GM18505 (cell line): Measurements from ENCODE around the gene KCNH2.

ENCODE experiments used
- ATAC-seq: cut with Tn5 transposase; IDR thresholded peaks from one replicate; pipeline ENCODE4 v1.9.1; 2021; ENCODE audit not compliant: unreplicated experiment
- POLR2A ChIP-seq: IDR thresholded peaks from 4 replicates; pipeline ENCODE4 v1.6.1; 2011; ENCODE audit warnings: borderline replicate concordance; ENCODE audit not compliant: insufficient read depth, insufficient read length; ENCODE audit errors: extremely low read depth

Gene KCNH2

DNA sequence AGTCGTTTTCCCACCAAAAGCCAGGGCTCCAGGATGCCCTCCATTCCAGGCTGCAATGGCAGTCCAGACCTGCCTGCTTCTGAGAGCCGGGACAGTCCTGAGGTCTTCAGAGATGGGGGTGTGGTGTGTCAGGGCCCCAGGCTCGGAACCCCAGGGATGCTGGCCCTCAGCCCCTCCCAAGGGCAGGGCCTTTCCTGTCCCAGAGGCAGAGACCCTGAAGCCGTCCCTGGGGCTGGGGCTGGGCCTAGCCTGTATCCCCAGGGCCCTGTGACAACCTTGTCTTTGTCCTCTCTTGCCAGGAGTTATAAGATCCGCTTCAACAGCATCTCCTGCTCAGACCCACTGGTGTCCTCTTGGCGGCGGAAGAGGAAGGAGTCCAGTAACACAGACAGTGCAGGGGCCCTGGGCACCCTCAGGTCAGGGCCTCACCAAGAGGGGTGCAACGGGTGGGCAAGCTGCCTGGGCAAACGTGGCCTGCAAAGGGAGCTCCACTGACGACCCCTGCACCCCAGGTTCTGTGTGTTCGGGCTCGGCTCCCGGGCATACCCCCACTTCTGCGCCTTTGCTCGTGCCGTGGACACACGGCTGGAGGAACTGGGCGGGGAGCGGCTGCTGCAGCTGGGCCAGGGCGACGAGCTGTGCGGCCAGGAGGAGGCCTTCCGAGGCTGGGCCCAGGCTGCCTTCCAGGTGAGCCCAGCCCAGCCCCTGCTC lies 28.6 kb upstream of the KCNH2 start:
- TF ChIP-seq POLR2A, result no peak
- ATAC-seq, result no peak

DNA sequence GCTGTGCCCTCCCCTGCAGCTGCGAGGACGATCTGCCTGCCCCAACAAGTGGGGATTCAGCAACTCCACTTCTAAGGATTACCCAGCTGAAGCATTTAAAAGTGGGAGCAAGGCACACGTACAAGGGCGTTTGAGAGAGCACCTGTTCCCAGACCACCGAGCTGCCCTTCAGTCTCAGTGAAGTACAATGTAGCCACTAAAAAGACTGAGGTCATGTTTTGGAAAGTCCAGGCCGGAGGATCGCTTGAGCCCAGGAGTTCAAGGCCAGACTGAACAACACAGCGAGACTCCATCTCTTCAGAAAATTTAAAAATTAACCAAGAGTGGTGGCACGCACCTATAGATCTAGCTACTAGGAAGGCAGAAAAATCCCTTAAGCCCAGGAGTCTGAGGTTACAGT lies 27.4 kb upstream of the KCNH2 start:
- ATAC-seq, result no peak
- TF ChIP-seq POLR2A, result no peak

DNA sequence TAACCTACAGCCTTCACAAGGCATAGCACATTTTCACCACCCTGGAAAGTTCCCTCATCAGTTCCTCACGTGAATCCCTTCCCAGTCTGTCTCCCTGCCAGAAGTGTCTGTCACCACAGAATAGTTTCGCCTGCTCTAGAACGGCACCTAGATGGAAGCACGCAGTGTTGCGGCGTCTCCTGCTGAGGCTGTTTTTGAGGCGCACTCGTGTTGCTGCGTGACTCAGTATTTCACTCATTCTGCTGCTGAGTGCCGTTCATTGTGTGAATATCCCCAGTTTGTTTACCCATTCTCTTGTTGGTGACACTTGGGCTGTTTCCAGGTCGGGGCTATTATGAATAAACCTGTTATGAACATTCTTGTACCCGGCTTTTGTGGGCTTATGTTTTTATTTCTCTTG lies 25.5 kb upstream of the KCNH2 start:
- TF ChIP-seq POLR2A, result no peak
- ATAC-seq, result no peak

DNA sequence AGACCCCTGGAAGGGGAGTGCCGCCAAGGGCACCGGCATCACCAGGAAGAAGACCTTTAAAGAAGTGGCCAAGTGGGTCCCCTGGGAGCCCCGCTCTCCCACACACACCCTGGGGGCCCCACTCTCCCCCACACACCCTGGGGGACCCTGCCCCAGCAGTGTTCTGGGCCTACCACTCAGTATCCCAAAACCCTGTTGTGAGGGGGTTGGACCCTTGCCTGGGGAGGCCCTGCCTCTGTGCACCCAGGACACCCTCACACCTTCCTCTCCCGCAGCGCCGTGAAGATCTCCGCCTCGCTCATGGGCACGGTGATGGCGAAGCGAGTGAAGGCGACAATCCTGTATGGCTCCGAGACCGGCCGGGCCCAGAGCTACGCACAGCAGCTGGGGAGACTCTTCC lies 23.4 kb upstream of the KCNH2 start:
- no peak for TF ChIP-seq POLR2A
- ATAC-seq, result no peak

DNA sequence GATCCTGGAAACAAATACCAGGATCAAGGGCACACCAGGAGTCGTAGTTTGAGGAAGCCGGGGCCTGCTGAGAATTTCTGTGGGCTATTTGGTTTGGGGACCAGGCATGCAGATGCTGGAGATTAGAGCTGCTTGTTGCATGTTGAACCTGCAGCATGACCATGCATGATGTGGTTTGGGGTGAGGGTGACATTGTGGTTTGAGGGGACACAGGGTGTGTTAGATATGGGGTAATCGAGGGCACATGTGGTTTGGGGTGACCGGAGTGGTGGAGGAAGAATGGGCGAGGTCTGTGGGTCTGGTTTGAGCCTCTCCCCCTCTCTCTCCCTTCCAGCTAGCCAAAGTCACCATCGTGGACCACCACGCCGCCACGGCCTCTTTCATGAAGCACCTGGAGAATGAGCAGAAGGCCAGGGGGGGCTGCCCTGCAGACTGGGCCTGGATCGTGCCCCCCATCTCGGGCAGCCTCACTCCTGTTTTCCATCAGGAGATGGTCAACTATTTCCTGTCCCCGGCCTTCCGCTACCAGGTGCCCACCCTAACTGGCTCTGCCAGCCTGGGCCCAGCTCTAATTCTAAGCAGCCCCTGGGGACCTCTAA lies 22.9 kb upstream of the KCNH2 start:
- ATAC-seq, result no peak
- no peak for TF ChIP-seq POLR2A

DNA sequence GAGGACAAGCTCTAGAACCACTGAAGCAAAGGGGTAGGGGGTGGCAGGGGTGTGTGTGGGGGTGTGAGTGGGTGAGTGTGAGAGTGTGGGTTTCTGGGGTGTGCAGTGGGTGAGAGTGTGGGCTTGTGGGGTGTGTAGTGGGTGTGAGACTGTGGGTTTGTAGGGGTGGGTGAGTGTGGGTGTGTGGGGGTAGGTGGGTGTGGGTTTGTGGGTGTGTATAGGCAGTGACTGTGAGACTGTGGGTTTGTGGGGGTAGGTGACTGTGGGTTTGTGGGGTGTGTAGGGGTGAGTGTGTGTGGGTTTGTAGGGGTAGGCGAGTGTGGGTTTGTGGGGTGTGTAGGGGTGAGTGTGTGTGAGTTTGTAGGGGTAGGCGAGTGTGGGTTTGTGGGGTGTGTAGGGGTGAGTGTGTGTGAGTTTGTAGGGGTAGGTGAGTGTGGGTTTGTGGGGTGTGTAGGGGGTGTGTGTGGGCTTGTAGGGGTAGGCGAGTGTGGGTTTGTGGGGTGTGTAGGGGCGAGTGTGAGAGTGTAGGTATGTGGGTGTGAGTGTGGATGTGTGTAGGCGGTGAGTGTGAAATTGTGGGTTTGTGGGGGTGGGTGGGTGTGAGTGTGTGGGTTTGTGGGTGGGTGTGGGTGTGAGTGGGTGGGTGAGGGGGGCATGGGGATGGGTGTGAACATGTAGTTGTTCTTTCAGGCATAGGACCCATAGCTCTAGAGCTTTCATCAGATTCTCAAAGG lies 21.5 kb upstream of the KCNH2 start:
- no peak for ATAC-seq
- no peak for TF ChIP-seq POLR2A

DNA sequence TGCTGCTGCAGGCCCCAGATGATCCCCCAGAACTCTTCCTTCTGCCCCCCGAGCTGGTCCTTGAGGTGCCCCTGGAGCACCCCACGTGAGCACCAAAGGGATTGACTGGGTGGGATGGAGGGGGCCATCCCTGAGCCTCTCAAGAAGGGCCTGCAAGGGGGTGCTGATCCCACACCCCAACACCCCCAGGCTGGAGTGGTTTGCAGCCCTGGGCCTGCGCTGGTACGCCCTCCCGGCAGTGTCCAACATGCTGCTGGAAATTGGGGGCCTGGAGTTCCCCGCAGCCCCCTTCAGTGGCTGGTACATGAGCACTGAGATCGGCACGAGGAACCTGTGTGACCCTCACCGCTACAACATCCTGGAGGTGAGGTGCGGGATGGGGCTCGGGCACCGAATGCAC lies 20.9 kb upstream of the KCNH2 start:
- no peak for ATAC-seq
- TF ChIP-seq POLR2A, result no peak

DNA sequence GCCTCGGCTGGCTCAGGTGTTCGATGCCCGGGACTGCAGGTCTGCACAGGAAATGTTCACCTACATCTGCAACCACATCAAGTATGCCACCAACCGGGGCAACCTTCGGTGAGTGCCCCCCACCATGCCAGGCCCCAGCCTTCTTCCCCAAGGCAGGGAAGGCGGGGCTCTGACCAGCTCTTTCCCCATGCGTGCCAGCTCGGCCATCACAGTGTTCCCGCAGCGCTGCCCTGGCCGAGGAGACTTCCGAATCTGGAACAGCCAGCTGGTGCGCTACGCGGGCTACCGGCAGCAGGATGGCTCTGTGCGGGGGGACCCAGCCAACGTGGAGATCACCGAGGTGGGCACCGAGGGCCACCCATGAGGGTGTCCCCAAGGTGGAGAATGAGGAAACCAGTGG lies 20.2 kb upstream of the KCNH2 start:
- TF ChIP-seq POLR2A, result no peak
- ATAC-seq, result no peak

DNA sequence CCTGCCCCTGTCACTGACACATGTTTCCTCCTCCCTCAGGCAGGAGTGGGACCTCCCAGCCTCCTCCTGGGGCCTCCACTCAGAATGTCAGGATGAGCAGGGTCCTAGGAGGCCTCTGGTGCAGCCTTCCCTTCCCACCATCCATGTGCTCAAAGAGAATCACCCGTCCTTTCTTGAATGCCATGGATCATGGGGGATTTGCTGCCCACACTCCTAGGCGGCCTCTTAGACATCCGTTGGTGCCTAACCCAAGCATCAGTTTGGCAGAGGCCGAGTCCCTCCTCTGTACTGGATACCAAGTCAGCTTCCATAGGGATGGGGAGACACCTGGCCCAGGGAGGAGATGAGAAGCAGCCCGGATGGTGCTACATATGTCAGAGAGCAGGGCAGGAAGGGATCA lies 19.7 kb upstream of the KCNH2 start:
- no peak for TF ChIP-seq POLR2A
- ATAC-seq, result no peak

DNA sequence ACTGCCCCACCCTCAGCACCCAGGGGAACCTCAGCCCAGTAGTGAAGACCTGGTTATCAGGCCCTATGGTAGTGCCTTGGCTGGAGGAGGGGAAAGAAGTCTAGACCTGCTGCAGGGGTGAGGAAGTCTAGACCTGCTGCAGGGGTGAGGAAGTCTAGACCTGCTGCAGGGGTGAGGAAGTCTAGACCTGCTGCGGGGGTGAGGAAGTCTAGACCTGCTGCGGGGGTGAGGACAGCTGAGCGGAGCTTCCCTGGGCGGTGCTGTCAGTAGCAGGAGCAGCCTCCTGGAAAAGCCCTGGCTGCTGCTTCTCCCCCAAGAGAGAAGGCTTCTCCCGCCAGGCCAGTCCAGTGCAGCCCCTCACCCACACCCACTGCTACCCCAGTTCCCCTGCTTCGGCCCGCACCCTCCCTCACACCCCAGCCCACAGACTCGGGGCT lies 19.0 kb upstream of the KCNH2 start:
- TF ChIP-seq POLR2A, result no peak
- no peak for ATAC-seq

DNA sequence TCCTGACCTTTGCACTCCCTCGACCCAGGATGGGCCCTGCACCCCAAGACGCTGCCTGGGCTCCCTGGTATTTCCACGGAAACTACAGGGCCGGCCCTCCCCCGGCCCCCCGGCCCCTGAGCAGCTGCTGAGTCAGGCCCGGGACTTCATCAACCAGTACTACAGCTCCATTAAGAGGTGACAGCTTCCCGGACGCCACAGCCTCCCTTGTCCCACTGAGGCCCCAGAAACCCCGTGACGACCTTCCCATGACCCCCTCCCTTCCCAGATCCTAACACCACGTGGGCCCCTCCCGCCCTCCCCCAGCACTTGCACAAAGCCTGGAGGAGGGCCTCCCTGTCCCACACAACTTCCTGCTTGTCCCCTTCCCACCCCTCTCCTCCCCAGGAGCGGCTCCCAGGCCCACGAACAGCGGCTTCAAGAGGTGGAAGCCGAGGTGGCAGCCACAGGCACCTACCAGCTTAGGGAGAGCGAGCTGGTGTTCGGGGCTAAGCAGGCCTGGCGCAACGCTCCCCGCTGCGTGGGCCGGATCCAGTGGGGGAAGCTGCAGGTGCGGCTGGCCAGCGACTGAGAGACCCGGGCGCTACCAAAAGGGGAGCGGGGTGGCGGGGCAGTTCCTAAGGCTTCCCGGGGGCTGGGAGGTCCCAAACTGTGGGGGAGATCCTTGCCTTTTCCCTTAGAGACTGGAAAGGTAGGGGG lies 18.4 kb upstream of the KCNH2 start:
- no peak for TF ChIP-seq POLR2A
- no peak for ATAC-seq

DNA sequence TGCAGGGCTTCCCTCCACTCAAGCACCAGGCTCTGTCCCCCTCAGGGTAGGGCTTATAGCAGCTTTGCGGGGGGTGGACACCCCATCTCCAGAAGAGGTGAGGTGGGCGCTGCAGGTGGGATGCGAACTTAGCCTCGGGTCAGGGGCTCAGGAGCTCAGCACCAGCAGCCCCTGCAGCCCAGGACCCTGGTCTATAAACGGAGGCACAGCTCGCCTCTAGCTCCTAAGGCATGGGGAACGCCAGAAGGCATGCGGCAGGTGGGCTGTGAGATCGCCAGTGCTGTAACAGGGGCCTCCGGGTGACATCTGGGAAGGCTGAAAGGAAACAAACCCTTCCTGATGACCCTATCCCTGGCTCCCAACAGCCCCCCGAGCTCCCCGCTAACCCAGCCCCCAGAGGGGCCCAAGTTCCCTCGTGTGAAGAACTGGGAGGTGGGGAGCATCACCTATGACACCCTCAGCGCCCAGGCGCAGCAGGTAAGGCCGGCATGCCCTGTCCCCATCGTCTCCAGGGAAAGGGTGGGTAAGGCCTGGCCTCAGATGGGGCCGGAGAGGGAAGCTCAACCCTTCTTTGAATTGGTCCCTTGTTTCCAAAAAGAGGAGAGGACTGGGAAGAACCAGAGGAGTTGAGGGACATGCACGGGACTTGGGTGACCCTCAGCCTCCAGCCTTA lies 16.9 kb upstream of the KCNH2 start:
- no peak for TF ChIP-seq POLR2A
- ATAC-seq, result no peak
